Fibroblast of lung (primary cell): ENCODE data around the gene KRT82. TPM values are rescaled to one million over a fixed set of nuclear protein-coding genes. Genes with fewer than 3 reads are reported as not detected.

Source experiments
- DNase-seq, 2 donors: peaks; one replicate each; pipeline versions ENCODE4 v3.0.0 to v3.0.0-alpha.2; 2010; ENCODE audit warnings: low read depth in 2 of 2
- H2AFZ ChIP-seq: 2 replicates; pipeline ENCODE4 v1.5.1; 2012; ENCODE audit warnings: low read length, control low read depth, inconsistent platforms
- H3K27ac ChIP-seq: 2 replicates; pipeline ENCODE4 v1.5.1; 2011; ENCODE audit warnings: low read length, control low read depth; ENCODE audit not compliant: insufficient read depth
- H3K27me3 ChIP-seq: 2 replicates; pipeline ENCODE4 v1.5.1; 2011; ENCODE audit warnings: mild to moderate bottlenecking, low read length; ENCODE audit not compliant: control insufficient read depth, insufficient read depth
- H3K36me3 ChIP-seq: 2 replicates; pipeline ENCODE4 v1.5.1; 2011; ENCODE audit warnings: low read length; ENCODE audit not compliant: control insufficient read depth, insufficient read depth
- H3K4me1 ChIP-seq: 2 replicates; pipeline ENCODE4 v1.5.1; 2011; ENCODE audit warnings: low read length; ENCODE audit not compliant: control insufficient read depth, insufficient read depth; ENCODE audit errors: extremely low read depth
- H3K4me2 ChIP-seq: 2 replicates; pipeline ENCODE4 v1.5.1; 2011; ENCODE audit warnings: low read length, control low read depth; ENCODE audit not compliant: insufficient read depth; ENCODE audit errors: extremely low read depth
- H3K4me3 ChIP-seq, 4 experiments: fragments of 200-600 bp in 1 of 4; sonication (generic) in 1 of 4; replicated peaks in 1 of 4; 2 replicates each; pipeline ENCODE4 v1.5.1; 2011 to 2016; ENCODE audit warnings: low read length in 4 of 4, low read depth in 3 of 4, mild to moderate bottlenecking in 3 of 4, control low read depth in 2 of 4, inconsistent platforms in 1 of 4, mixed read lengths in 1 of 4; ENCODE audit not compliant: insufficient read depth in 1 of 4; ENCODE audit errors: control extremely low read depth in 1 of 4
- H3K79me2 ChIP-seq: 2 replicates; pipeline ENCODE4 v1.5.1; 2012; ENCODE audit warnings: mild to moderate bottlenecking, low read length, inconsistent platforms; ENCODE audit not compliant: control insufficient read depth, insufficient read depth
- H3K9ac ChIP-seq: 2 replicates; pipeline ENCODE4 v1.5.1; 2011; ENCODE audit warnings: mild to moderate bottlenecking, low read length, control low read depth; ENCODE audit not compliant: insufficient read depth
- H3K9me3 ChIP-seq: 2 replicates; pipeline ENCODE4 v1.5.1; 2012; ENCODE audit warnings: low read depth, low read length; ENCODE audit not compliant: control insufficient read depth, insufficient read depth
- H4K20me1 ChIP-seq: 2 replicates; pipeline ENCODE4 v1.5.1; 2011; ENCODE audit warnings: low read length; ENCODE audit not compliant: control insufficient read depth, insufficient read depth; ENCODE audit errors: extremely low read depth
- CTCF ChIP-seq, 2 donors: IDR thresholded peaks in 1 of 2; conservative IDR thresholded peaks in 1 of 2; 1 replicate in 1 of 2; 2 replicates in 1 of 2; pipeline ENCODE4 v1.5.1; 2011 to 2012; ENCODE audit warnings: low read length in 2 of 2, control low read depth in 1 of 2, inconsistent platforms in 1 of 2, low read depth in 1 of 2, mild to moderate bottlenecking in 1 of 2
- EZH2 ChIP-seq: IDR thresholded peaks from 2 replicates; pipeline ENCODE4 v1.5.1; 2012; ENCODE audit warnings: low read length, control low read depth, mild to moderate bottlenecking; ENCODE audit errors: missing control alignments
- polyA plus RNA-seq, 2 donors: library from polyadenylated mRNA; depleted of rRNA in 1 of 2; stranded (reverse) in 1 of 2; unstranded in 1 of 2; fragments of >200 nt; gene quantifications; 2 replicates each; pipeline ENCODE4 v1.2.1, GENCODE V29; 2011 to 2012; ENCODE audit warnings: missing spikeins in 1 of 2
- total RNA-seq: library from RNA; depleted of rRNA; stranded (reverse); fragments of >200 nt; gene quantifications from 2 replicates; pipeline ENCODE4 v1.2.1, GENCODE V29; 2014

Gene KRT82
- total and polyA plus RNA-seq, 2 donors (not counting 1 experiment from before 2014, with no cell fraction given) = not detected

GRCh38 chr12:52419656-52420055 lies 13.5 kb upstream of the KRT82 start:
- Histone ChIP-seq H3K4me2 (no peak overlapping the region), H3K9ac (no peak overlapping the region), H4K20me1 (no peaks in the 10 kb centered on the region), H3K4me1 (peaks cover 4% of the 10 kb centered on the region), H3K27me3 (peaks cover 2% of the 10 kb centered on the region), H3K9me3 (no peaks in the 10 kb centered on the region), H3K4me3 (no peak overlapping the region), H2AFZ (no peak overlapping the region), H3K79me2 (no peaks in the 10 kb centered on the region), H3K36me3 (no peaks in the 10 kb centered on the region), H3K27ac (no peak overlapping the region)
- TF ChIP-seq CTCF (conservative IDR thresholded peaks at IDR 0.05 in 1 of 2, IDR thresholded peaks at IDR 0.05 in 1 of 2; ENCODE audit: low read depth in 1 of 2, low read length in 2 of 2) = no peak
- no peak for TF ChIP-seq EZH2
- peak in 1 of 2 donors; percentile 34 for DNase-seq

- TF ChIP-seq EZH2 (no peak), CTCF (conservative IDR thresholded peaks at IDR 0.05 in 1 of 2, IDR thresholded peaks at IDR 0.05 in 1 of 2; ENCODE audit: low read depth in 1 of 2, low read length in 2 of 2) (no peak)
- no peaks in the 10 kb centered on the region for H3K36me3 ChIP-seq
- peaks cover 2% of the 10 kb centered on the region for H3K27me3 ChIP-seq
- H3K4me3 ChIP-seq = no peak overlapping the region
- DNase-seq = no peak
- no peak overlapping the region for H2AFZ ChIP-seq
- no peaks in the 10 kb centered on the region for H4K20me1 ChIP-seq
- H3K4me2 ChIP-seq = no peak overlapping the region
- no peak overlapping the region for H3K27ac ChIP-seq
- H3K4me1 ChIP-seq = peaks cover 4% of the 10 kb centered on the region
- H3K79me2 ChIP-seq = no peaks in the 10 kb centered on the region
- no peaks in the 10 kb centered on the region for H3K9me3 ChIP-seq
- no peak overlapping the region for H3K9ac ChIP-seq
Measured at GRCh38 chr12:52418576-52419110, 12.5 kb upstream of the KRT82 start.

GRCh38 chr12:52417740-52418139 lies 11.6 kb upstream of the KRT82 start:
- Histone ChIP-seq H3K9ac (no peak overlapping the region), H3K79me2 (no peaks in the 10 kb centered on the region), H3K4me2 (no peak overlapping the region), H4K20me1 (no peaks in the 10 kb centered on the region), H3K36me3 (no peaks in the 10 kb centered on the region), H2AFZ (no peak overlapping the region), H3K9me3 (no peaks in the 10 kb centered on the region), H3K27ac (no peak overlapping the region), H3K4me1 (peaks cover 4% of the 10 kb centered on the region), H3K4me3 (no peak overlapping the region), H3K27me3 (peaks cover 2% of the 10 kb centered on the region)
- TF ChIP-seq EZH2 (no peak), CTCF (conservative IDR thresholded peaks at IDR 0.05 in 1 of 2, IDR thresholded peaks at IDR 0.05 in 1 of 2; ENCODE audit: low read depth in 1 of 2, low read length in 2 of 2) (no peak)
- no peak for DNase-seq
